NK-92 (cell line): ENCODE results near the gene SPATC1L.

Experiments
- DNase-seq: peaks from one replicate; lab custom pipeline; 2025; ENCODE audit not compliant: unreplicated experiment; lab: John Stamatoyannopoulos, UW

Gene SPATC1L

GRCh38 chr21:46215436-46216131 lies 31.3 kb upstream of the SPATC1L start:
- no peak for DNase-seq

GRCh38 chr21:46214478-46215340 lies 30.4 kb upstream of the SPATC1L start:
- DNase-seq = no peak

GRCh38 chr21:46213620-46214286 lies 29.5 kb upstream of the SPATC1L start:
- DNase-seq = no peak

GRCh38 chr21:46212721-46213484 lies 28.6 kb upstream of the SPATC1L start:
- DNase-seq = no peak

- no peak for DNase-seq
These were observed 27.8 kb upstream of the SPATC1L start for GRCh38 chr21:46211786-46212720.

GRCh38 chr21:46211376-46211775 lies 27.1 kb upstream of the SPATC1L start:
- DNase-seq = no peak

GRCh38 chr21:46210378-46211136 lies 26.3 kb upstream of the SPATC1L start:
- DNase-seq = no peak

- no peak for DNase-seq
These were observed 24.8 kb upstream of the SPATC1L start for GRCh38 chr21:46208761-46209721.

- DNase-seq = no peak
These were observed 23.8 kb upstream of the SPATC1L start for GRCh38 chr21:46207920-46208591.

- no peak for DNase-seq
These were observed 23.0 kb upstream of the SPATC1L start for GRCh38 chr21:46207006-46207919.

GRCh38 chr21:46206163-46207005 lies 22.1 kb upstream of the SPATC1L start:
- no peak for DNase-seq

GRCh38 chr21:46205766-46206162 lies 21.5 kb upstream of the SPATC1L start:
- no peak for DNase-seq

GRCh38 chr21:46205166-46205565 lies 20.9 kb upstream of the SPATC1L start:
- no peak for DNase-seq

- DNase-seq = no peak
These were observed 18.9 kb upstream of the SPATC1L start for GRCh38 chr21:46203203-46203600.

- DNase-seq = no peak
These were observed 18.4 kb upstream of the SPATC1L start for GRCh38 chr21:46202592-46203202.
